Inferior parietal cortex (tissue), 1 donor: ENCODE measurements around the gene FAM228A.
A peak's percentile ranks its signal among the peaks of the same experiment; 100 is the strongest.

Source experiments
- DNase-seq: peaks from one replicate; pipeline ENCODE4 v3.0.0-alpha.2; 2016; ENCODE audit errors: extremely low spot score

Gene FAM228A

DNA sequence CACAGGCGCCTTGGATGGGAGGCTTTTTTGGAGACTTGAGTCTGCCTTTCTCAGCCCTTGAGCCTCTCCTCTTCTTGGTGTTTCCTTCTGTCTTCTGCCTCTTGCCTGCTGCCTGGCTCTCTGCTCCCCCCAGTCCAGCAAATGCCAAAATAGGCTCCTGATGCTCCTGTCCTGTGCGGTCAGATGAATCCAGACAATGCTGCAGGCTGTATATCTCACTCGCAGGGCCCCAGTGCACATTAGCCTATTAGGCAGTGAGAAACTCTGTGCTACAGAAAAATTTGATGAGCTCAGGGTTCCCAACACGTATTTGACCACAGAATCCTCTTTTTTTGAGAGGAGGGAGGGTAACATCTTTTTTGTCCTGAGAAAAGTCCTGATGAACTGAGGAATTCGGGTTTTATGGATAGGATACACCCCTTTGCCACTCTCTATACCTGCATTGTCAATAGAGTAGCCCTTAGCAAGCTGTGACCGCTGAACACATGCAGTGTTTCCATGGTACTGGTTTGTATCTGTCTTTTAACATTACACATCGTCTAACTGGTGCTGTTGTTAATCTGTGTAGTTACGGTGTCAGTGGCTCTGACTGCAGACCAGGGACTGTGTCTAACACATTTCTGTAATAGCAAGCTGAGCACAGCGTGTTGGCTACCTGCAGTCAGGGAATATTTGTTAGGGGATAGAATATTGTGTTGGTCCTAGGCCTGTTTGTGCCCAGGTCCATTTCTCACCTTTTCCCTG is 50.8 kb downstream of the FAM228A start:
- DNase-seq = no peak

DNA sequence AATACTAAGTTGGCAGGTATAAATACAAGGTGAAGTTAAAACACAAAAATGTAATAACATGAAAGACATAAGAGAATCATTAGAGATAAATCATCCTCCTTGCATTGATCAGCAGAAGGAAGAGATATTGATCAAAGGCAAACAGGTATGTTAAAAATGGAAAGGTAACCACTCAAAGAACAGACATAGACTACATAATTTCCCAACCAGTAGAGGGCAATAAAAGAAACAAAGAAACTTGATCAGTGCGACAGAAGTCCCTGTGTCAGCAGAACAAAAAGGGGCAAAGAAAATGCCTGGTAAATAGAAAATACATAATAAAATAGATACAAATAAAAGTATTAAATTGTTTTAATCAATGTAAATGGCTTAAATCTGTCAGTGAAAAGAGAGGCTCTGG is 53.6 kb downstream of the FAM228A start:
- peak; percentile 65 for DNase-seq

DNA sequence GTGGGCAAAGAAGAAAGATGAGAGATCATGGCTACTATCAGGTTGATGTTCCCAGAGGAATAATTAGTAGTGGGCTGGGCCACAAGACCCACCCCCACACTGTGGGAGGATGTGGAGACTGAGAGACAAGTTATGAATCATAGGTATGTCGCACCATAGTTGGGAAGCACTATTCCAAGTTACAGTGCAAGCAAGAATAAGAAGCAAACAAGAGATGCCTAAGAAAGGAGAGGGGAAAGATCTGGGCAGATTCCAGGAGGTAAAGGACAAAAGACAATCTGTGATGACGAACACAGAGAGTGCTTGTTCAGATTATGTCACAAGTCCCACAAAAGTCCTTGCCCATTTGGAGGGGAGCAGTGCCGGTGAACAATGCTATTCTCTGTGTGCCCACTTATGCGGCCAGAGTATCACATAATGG is 56.6 kb downstream of the FAM228A start:
- DNase-seq = peak; percentile 86

DNA sequence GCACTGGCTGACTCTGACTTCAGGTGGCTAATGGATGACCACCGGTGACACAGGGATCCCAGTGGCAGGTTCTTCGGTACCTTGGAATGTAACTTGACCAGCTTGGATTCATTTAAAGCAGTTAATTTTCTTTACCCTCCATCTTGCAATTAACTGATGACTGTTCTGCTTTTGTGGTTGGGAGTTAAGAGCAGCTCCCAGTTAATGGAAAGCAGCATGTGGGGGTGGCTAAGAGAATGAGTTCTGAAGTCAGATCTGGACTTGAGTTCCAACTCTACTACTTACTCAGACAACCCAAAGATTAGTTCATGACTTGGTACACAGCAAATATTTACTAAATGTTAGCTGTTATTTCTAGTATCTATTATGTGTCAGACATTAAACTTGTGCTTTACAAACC is 58.5 kb downstream of the FAM228A start:
- no peak for DNase-seq

DNA sequence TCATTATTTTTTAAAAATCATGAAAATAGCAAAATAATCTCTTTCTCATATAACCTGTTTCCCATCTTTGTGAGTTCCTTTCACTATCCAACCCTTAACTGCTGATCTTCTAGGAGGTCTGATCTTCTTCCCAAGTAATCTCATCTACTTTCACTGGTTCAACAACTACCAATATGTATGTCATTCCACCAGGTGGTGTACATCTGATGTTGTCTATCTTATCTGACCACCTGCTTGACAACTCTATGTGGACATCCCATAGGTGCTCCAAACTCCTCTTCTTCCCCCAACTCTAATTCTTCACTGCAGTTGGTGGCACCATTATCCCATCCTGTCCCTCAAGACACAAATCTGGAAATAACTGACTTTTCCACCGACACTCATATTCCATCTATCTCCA is 62.5 kb downstream of the FAM228A start:
- DNase-seq = no peak

DNA sequence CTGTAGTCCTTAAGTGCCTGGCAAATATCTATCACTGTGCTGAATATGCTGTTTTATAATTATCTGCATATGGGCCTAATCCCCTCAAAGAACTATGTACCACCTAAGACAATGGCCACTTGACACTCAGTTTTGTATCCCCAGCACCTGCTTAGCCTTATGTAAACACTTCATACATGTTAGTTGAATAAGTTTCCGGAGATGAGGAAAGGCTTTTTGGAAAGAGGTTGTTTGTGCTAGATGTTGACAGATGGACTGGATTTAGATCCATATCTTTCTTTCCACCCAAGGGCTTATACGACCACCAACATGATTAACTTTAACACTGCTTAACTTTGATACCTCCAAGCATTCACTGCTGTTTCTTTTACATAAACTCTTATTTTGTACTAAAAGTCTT is 63.3 kb downstream of the FAM228A start:
- DNase-seq = no peak

DNA sequence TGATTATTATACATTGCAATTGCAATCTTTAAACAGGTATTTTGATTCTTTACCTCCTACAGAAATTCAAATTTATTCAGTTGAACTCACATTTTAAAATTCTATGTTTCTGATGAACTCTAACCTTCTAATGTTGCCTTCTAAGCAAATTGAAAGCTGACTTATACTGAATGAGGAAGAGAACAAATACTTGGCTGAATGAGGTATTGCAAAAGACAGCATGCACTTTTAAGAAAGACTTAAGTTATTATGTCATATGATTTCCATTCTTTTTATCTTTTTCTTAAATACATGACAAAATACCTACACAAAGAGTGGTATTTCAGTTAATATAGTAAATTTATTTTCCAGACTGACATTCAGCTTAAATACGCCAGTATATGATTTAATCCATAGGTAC is 64.7 kb downstream of the FAM228A start:
- DNase-seq = no peak
